ENCODE results near the gene ACOX3. TPM values are rescaled to one million over a fixed set of nuclear protein-coding genes. Genes with fewer than 3 reads are reported as not detected.

ACOX3 gene
- polyA plus RNA-seq, 2 of the 4 experiments (the other 2 are of a cell fraction): 4.9 to 8.2 TPM

GRCh38 chr4:8364848-8365350 is 75.6 kb downstream of the ACOX3 start:
- ATAC-seq (no peak), DNase-seq (ENCODE audit: low read depth in 1 of 2, low spot score in 1 of 2) (no peak), FAIRE-seq (no peak)
- ChIA-PET POLR2A (no interaction called here), CTCF (interaction anchor here (1.4 to 1.6 kb wide), 2 partner anchors 38 to 98 kb away, joined by 3 to 5 read pairs; no protein-coding TSS in a partner anchor)
- Histone ChIP-seq H3K4me3 (no peak overlapping the region), H3K9me3 (no peaks in the 10 kb centered on the region), H3K4me1 (no peaks in the 10 kb centered on the region), H3K4me2 (no peak overlapping the region), H3K27ac (no peak overlapping the region)
- TF ChIP-seq KDM1A (IDR thresholded peaks at IDR 0.05; ENCODE audit: low read depth) (no peak), JUN (IDR thresholded peaks at IDR 0.05) (no peak), BCL3 (IDR thresholded peaks at IDR 0.05) (no peak), MYC (IDR thresholded peaks at IDR 0.05; ENCODE audit: borderline replicate concordance, low read length) (no peak), JUNB (IDR thresholded peaks at IDR 0.05) (no peak), PHF8 (IDR thresholded peaks at IDR 0.05; ENCODE audit: borderline replicate concordance, low read depth) (no peak), HOXB13 (CRISPR knock-in tag; IDR thresholded peaks at IDR 0.05; ENCODE audit: low read depth) (no peak), CTCF (IDR thresholded peaks at IDR 0.05) (no peak), MAX (IDR thresholded peaks at IDR 0.05) (no peak), TFCP2L1 (CRISPR knock-in tag; IDR thresholded peaks at IDR 0.05) (no peak)
- WGBS (ENCODE audit: missing lambda C conversion rate): 80% methylated on average over 8 of the region's 12 CpGs

- 84% methylated on average over 5 of the region's 7 CpGs for WGBS (ENCODE audit: missing lambda C conversion rate)
- Histone ChIP-seq H3K9me3 (no peaks in the 10 kb centered on the region), H3K4me2 (no peak overlapping the region), H3K4me1 (no peaks in the 10 kb centered on the region), H3K4me3 (no peak overlapping the region), H3K27ac (no peak overlapping the region)
- FAIRE-seq (no peak), DNase-seq (ENCODE audit: low read depth in 1 of 2, low spot score in 1 of 2) (no peak), ATAC-seq (no peak)
- ChIA-PET CTCF (interaction anchor here (1.4 to 1.6 kb wide), 2 partner anchors 38 to 97 kb away, joined by 3 to 5 read pairs; no protein-coding TSS in a partner anchor), POLR2A (no interaction called here)
- TF ChIP-seq HOXB5 (CRISPR knock-in tag; IDR thresholded peaks at IDR 0.05) (no peak), RCOR1 (IDR thresholded peaks at IDR 0.05; ENCODE audit: low read depth, low read length) (no peak), USF2 (IDR thresholded peaks at IDR 0.05) (no peak), POLR2AphosphoS2 (conservative IDR thresholded peaks at IDR 0.05; ENCODE audit: low read length) (no peak), SREBF2 (IDR thresholded peaks at IDR 0.05) (no peak), CTCF (IDR thresholded peaks at IDR 0.05) (no peak), ELK1 (IDR thresholded peaks at IDR 0.05; ENCODE audit: low read depth, low read length) (no peak), E2F6 (IDR thresholded peaks at IDR 0.05; ENCODE audit: borderline replicate concordance, low read depth) (no peak), HOXA7 (CRISPR knock-in tag; IDR thresholded peaks at IDR 0.05) (no peak), ATOH8 (CRISPR knock-in tag; IDR thresholded peaks at IDR 0.05; ENCODE audit: low read depth) (no peak), EP300 (IDR thresholded peaks at IDR 0.05) (no peak), SMC3 (IDR thresholded peaks at IDR 0.05) (no peak), PBX3 (IDR thresholded peaks at IDR 0.05) (no peak), BHLHE40 (IDR thresholded peaks at IDR 0.05; ENCODE audit: low read depth, low read length) (no peak), EHMT2 (IDR thresholded peaks at IDR 0.05; ENCODE audit: low read depth) (no peak), CHD4 (IDR thresholded peaks at IDR 0.05; ENCODE audit: borderline replicate concordance) (no peak)
Measured at GRCh38 chr4:8364141-8364540, 76.4 kb downstream of the ACOX3 start.
